H9 (cell line): ENCODE measurements around the gene CDKAL1. TPM values are rescaled to one million over a fixed set of nuclear protein-coding genes. Genes with fewer than 3 reads are reported as not detected.

Source experiments
- DNase-seq: peaks from one replicate; pipeline ENCODE4 v3.0.0-alpha.2; 2017
- H2AFZ ChIP-seq: one replicate; pipeline ENCODE4 v1.6.1; 2013; ENCODE audit warnings: mild to moderate bottlenecking, low read length, control low read depth, moderate library complexity
- H2AK5ac ChIP-seq: 2 replicates; pipeline ENCODE4 v1.6.1; 2013; ENCODE audit warnings: low read length, control low read depth, mixed read lengths; ENCODE audit not compliant: insufficient read length
- H2BK120ac ChIP-seq: one replicate; pipeline ENCODE4 v1.6.1; 2013; ENCODE audit warnings: low read depth, mild to moderate bottlenecking, low read length, control low read depth, inconsistent platforms; ENCODE audit not compliant: poor library complexity, severe bottlenecking
- H2BK12ac ChIP-seq: 2 replicates; pipeline ENCODE4 v1.6.1; 2013; ENCODE audit warnings: low read length, control low read depth, mixed read lengths, low read depth; ENCODE audit not compliant: insufficient read length
- H2BK15ac ChIP-seq: 2 replicates; pipeline ENCODE4 v1.6.1; 2013; ENCODE audit warnings: low read depth, low read length, control low read depth
- H2BK20ac ChIP-seq: one replicate; pipeline ENCODE4 v1.6.1; 2013; ENCODE audit warnings: low read depth, mild to moderate bottlenecking, low read length, control low read depth, inconsistent platforms; ENCODE audit not compliant: poor library complexity, severe bottlenecking
- H2BK5ac ChIP-seq: 2 replicates; pipeline ENCODE4 v1.6.1; 2013; ENCODE audit warnings: low read length, control low read depth, mixed read lengths; ENCODE audit not compliant: insufficient read length
- H3K14ac ChIP-seq: 2 replicates; pipeline ENCODE4 v1.6.1; 2013; ENCODE audit warnings: low read length, control low read depth; ENCODE audit not compliant: insufficient read depth
- H3K18ac ChIP-seq: 2 replicates; pipeline ENCODE4 v1.6.1; 2013; ENCODE audit warnings: low read depth, mild to moderate bottlenecking, mixed read lengths, low read length, control low read depth; ENCODE audit not compliant: insufficient read length
- H3K23ac ChIP-seq: 2 replicates; pipeline ENCODE4 v1.6.1; 2013; ENCODE audit warnings: low read length, control low read depth, mixed read lengths, low read depth; ENCODE audit not compliant: insufficient read length
- H3K23me2 ChIP-seq: 2 replicates; pipeline ENCODE4 v1.6.1; 2013; ENCODE audit warnings: low read depth, mild to moderate bottlenecking, mixed read lengths, low read length, control low read depth; ENCODE audit not compliant: insufficient read length, poor library complexity, severe bottlenecking
- H3K27ac ChIP-seq: 2 replicates; pipeline ENCODE4 v1.5.1; 2013; ENCODE audit warnings: low read length, control low read depth, mixed read lengths, low read depth; ENCODE audit not compliant: insufficient read length
- H3K27me3 ChIP-seq: 2 replicates; pipeline ENCODE4 v1.6.1; 2013; ENCODE audit warnings: low read length, control low read depth, inconsistent platforms; ENCODE audit not compliant: insufficient read depth
- H3K4ac ChIP-seq: 2 replicates; pipeline ENCODE4 v1.6.1; 2013; ENCODE audit warnings: low read depth, mild to moderate bottlenecking, control low read depth, inconsistent platforms, low read length, moderate library complexity
- H3K4me1 ChIP-seq: 2 replicates; pipeline ENCODE4 v1.6.1; 2013; ENCODE audit warnings: low read length, control low read depth, inconsistent platforms; ENCODE audit not compliant: insufficient read depth
- H3K4me2 ChIP-seq: 2 replicates; pipeline ENCODE4 v1.6.1; 2013; ENCODE audit warnings: low read length, control low read depth, mixed read lengths; ENCODE audit not compliant: insufficient read length, insufficient read depth
- H3K56ac ChIP-seq: 2 replicates; pipeline ENCODE4 v1.6.1; 2013; ENCODE audit warnings: low read depth, mild to moderate bottlenecking, mixed read lengths, low read length, control low read depth; ENCODE audit not compliant: insufficient read length
- H3K79me1 ChIP-seq: 2 replicates; pipeline ENCODE4 v1.6.1; 2013; ENCODE audit warnings: low read depth, mild to moderate bottlenecking, moderate library complexity, low read length, control low read depth, inconsistent platforms; ENCODE audit not compliant: insufficient read depth, poor library complexity, severe bottlenecking
- H3K79me2 ChIP-seq: 2 replicates; pipeline ENCODE4 v1.6.1; 2013; ENCODE audit warnings: low read length, control low read depth, inconsistent platforms; ENCODE audit not compliant: insufficient read depth
- H3K9ac ChIP-seq: 2 replicates; pipeline ENCODE4 v1.6.1; 2013; ENCODE audit warnings: low read length, control low read depth, mixed read lengths; ENCODE audit not compliant: insufficient read length; ENCODE audit errors: extremely low read depth
- H3K9me3 ChIP-seq: one replicate; pipeline ENCODE4 v1.6.1; 2013; ENCODE audit warnings: low read depth, low read length, inconsistent platforms; ENCODE audit not compliant: control insufficient read depth
- H3T11ph ChIP-seq: one replicate; pipeline ENCODE4 v1.6.1; 2013; ENCODE audit warnings: mild to moderate bottlenecking, low read length, control low read depth, inconsistent platforms
- H4K20me1 ChIP-seq: one replicate; pipeline ENCODE4 v1.6.1; 2013; ENCODE audit not compliant: control insufficient read depth, insufficient read length, insufficient read depth
- H4K5ac ChIP-seq: 2 replicates; pipeline ENCODE4 v1.6.1; 2013; ENCODE audit warnings: low read depth, mild to moderate bottlenecking, mixed read lengths, low read length, control low read depth; ENCODE audit not compliant: insufficient read length
- H4K8ac ChIP-seq: replicated peaks from 2 replicates; pipeline ENCODE4 v1.6.1; 2013; ENCODE audit warnings: low read length, control low read depth, mixed read lengths, low read depth; ENCODE audit not compliant: insufficient read length
- H4K91ac ChIP-seq: 2 replicates; pipeline ENCODE4 v1.6.1; 2013; ENCODE audit warnings: low read depth, mild to moderate bottlenecking, moderate library complexity, mixed read lengths, low read length, control low read depth; ENCODE audit not compliant: insufficient read length
- H3K27ac Mint-ChIP-seq, 3 experiments: 2 replicates in 2 of 3; 3 replicates in 1 of 3; pipeline ENCODE4 v1.8.0; 2020 to 2021; ENCODE audit warnings: mixed read lengths in 3 of 3, mild to moderate bottlenecking in 1 of 3, moderate library complexity in 1 of 3
- H3K27me3 Mint-ChIP-seq: 2 replicates; pipeline ENCODE4 v1.8.0; 2021; ENCODE audit warnings: low read depth, mild to moderate bottlenecking, moderate library complexity, mixed read lengths
- H3K36me3 Mint-ChIP-seq, 3 experiments: 2 replicates in 2 of 3; 3 replicates in 1 of 3; pipeline ENCODE4 v1.8.0; 2020 to 2021; ENCODE audit warnings: low read depth in 3 of 3, mixed read lengths in 3 of 3; ENCODE audit not compliant: insufficient read depth in 1 of 3
- H3K4me1 Mint-ChIP-seq, 2 experiments: 2 replicates each; pipeline ENCODE4 v1.8.0; 2020; ENCODE audit warnings: mixed read lengths in 2 of 2
- H3K4me3 Mint-ChIP-seq, 2 experiments: 2 replicates in 1 of 2; 3 replicates in 1 of 2; pipeline ENCODE4 v1.8.0; 2020 to 2021; ENCODE audit warnings: mild to moderate bottlenecking in 2 of 2, mixed read lengths in 2 of 2, moderate library complexity in 1 of 2
- H3K9me3 Mint-ChIP-seq, 2 experiments: 2 replicates in 1 of 2; 3 replicates in 1 of 2; pipeline ENCODE4 v1.8.0; 2020; ENCODE audit warnings: mild to moderate bottlenecking in 2 of 2, mixed read lengths in 2 of 2, moderate library complexity in 1 of 2
- CTCF ChIP-seq: fragments of 200-600 bp; sonication (generic); conservative IDR thresholded peaks from 3 replicates; pipeline ENCODE4 v1.8.0; 2021; ENCODE audit warnings: antibody characterized with exemption, mild to moderate bottlenecking
- WGBS: extraction: QIAGEN DNeasy Blood & Tissue Kit; methylation state at CpG from one replicate; pipeline ENCODE4 v1.1.7; 2013; ENCODE audit warnings: missing lambda C conversion rate, low lambda C conversion rate, mixed read lengths; ENCODE audit not compliant: insufficient read length; ENCODE audit errors: extremely low coverage; 5-methylcytosine and 5-hydroxymethylcytosine counted together
- total RNA-seq: library from RNA; stranded (reverse); gene quantifications from 2 replicates; pipeline ENCODE4 v1.2.1, GENCODE V29; 2021

The CDKAL1 gene
- total RNA-seq, 1 experiment from 2014 or later, result 23.0 TPM

- Histone ChIP-seq H3K23ac (no peak overlapping the region), H3K9me3 (no peaks in the 10 kb centered on the region), H3K23me2 (no peaks in the 10 kb centered on the region), H2AFZ (no peak overlapping the region), H3K27me3 (no peaks in the 10 kb centered on the region), H3K18ac (no peak overlapping the region), H2AK5ac (no peak overlapping the region), H3K56ac (no peak overlapping the region), H3K14ac (no peak overlapping the region), H3K4me1 (no peaks in the 10 kb centered on the region), H3K79me1 (no peaks in the 10 kb centered on the region), H4K8ac (no peak overlapping the region), H3K9ac (no peak overlapping the region), H3K79me2 (no peaks in the 10 kb centered on the region), H4K20me1 (no peaks in the 10 kb centered on the region), H4K5ac (no peak overlapping the region), H2BK12ac (no peak overlapping the region), H3K27ac (no peak overlapping the region), H2BK120ac (no peak overlapping the region), H2BK20ac (no peak overlapping the region), H3K4me2 (no peak overlapping the region), H2BK5ac (no peak overlapping the region), H3K4ac (no peak overlapping the region), H3T11ph (no peak overlapping the region), H4K91ac (no peak overlapping the region), H2BK15ac (no peak overlapping the region)
- no CpG with 5 or more reads among the region's 2 CpGs for WGBS
- Mint-ChIP-seq H3K9me3 (no peaks in the 10 kb centered on the region), H3K4me3 (no peak overlapping the region), H3K4me1 (no peaks in the 10 kb centered on the region), H3K27ac (no peak overlapping the region), H3K27me3 (no peaks in the 10 kb centered on the region), H3K36me3 (peaks cover 0 to 5% (median 3%) of the 10 kb centered on the region in 3 experiments; a peak in 3 of 7 replicates)
- DNase-seq, result no peak
- TF ChIP-seq CTCF, result no peak
These were observed 36.2 kb upstream of the CDKAL1 start for GRCh38 chr6:20498041-20498385.
